ENCODE results near the gene PGC. TPM values are rescaled to one million over a fixed set of nuclear protein-coding genes. Genes with fewer than 3 reads are reported as not detected.

The PGC gene
- polyA plus RNA-seq, 1 of the 3 experiments (the other 2 are of a cell fraction) = not detected

- Histone ChIP-seq H3K36me3 (replicated peaks in 1 of 2; ENCODE audit: control insufficient read depth in 1 of 2, insufficient read depth in 2 of 2, low read length in 1 of 2) (no peaks in the 10 kb centered on the region), H3K79me2 (ENCODE audit: insufficient read depth) (peaks cover 12% of the 10 kb centered on the region; the same call in 1 of the 2 replicates), H3K27me3 (ENCODE audit: insufficient read depth) (no peaks in the 10 kb centered on the region), H3K4me1 (ENCODE audit: control insufficient read depth in 1 of 2, insufficient read depth in 2 of 2, low read depth in 1 of 2, low read length in 1 of 2) (peaks cover 29 to 53% of the 10 kb centered on the region in 2 experiments; a peak in 3 of 4 replicates), H3K4me3 (ENCODE audit: low read depth in 2 of 2, low read length in 1 of 2) (no peak overlapping the region), H3K4me2 (no peak overlapping the region), H3K9me3 (no peaks in the 10 kb centered on the region), H2AFZ (ENCODE audit: low read depth) (no peak overlapping the region), H3K9me2 (no peaks in the 10 kb centered on the region), H3F3A (replicated peaks; ENCODE audit: insufficient read depth) (peaks cover 20% of the 10 kb centered on the region), H4K20me1 (ENCODE audit: insufficient read depth) (peaks cover 11% of the 10 kb centered on the region; the same call in 1 of the 2 replicates), H3K9ac (no peak overlapping the region), H3K27ac (ENCODE audit: low read depth in 2 of 2, low read length in 1 of 2) (peak overlapping the region in 1 of 2 experiments; percentile 63; a peak in 2 of 4 replicates)
- DNase-seq = no peak
- CTCF ChIA-PET = interaction anchor here (0.5 to 3.2 kb wide), 6 partner anchors 8 to 72 kb away, joined by 3 to 16 read pairs (median 6); partner anchors contain the start of gene TOMM6
- TF ChIP-seq FOSL2 (IDR thresholded peaks at IDR 0.05; ENCODE audit: borderline replicate concordance, low read depth) (no peak), ZBTB33 (IDR thresholded peaks at IDR 0.05; ENCODE audit: borderline replicate concordance, low read depth) (no peak), RXRA (IDR thresholded peaks at IDR 0.05; ENCODE audit: borderline replicate concordance, low read depth) (no peak), FOXM1 (IDR thresholded peaks at IDR 0.05; ENCODE audit: low read depth) (no peak), GABPA (IDR thresholded peaks at IDR 0.05; ENCODE audit: low read depth) (no peak), USF2 (IDR thresholded peaks at IDR 0.05; ENCODE audit: borderline replicate concordance, low read depth, low read length) (no peak), NRF1 (IDR thresholded peaks at IDR 0.05; ENCODE audit: low read depth, low read length) (no peak), NFIC (IDR thresholded peaks at IDR 0.05; ENCODE audit: borderline replicate concordance) (no peak), RCOR1 (IDR thresholded peaks at IDR 0.05; ENCODE audit: low read length) (no peak), EZH2phosphoT487 (IDR thresholded peaks at IDR 0.05; ENCODE audit: borderline replicate concordance, low read depth) (no peak), TAF1 (IDR thresholded peaks at IDR 0.05; ENCODE audit: borderline replicate concordance, low read depth, low read length) (no peak)
- POLR2A ChIA-PET = no interaction called here
- 94% methylated on average over 5 of the region's 14 CpGs for WGBS (ENCODE audit: low lambda C conversion rate)
These were observed 32.5 kb downstream of the PGC start for GRCh38 chr6:41714556-41715273.

- ChIA-PET CTCF (interaction anchor here (0.8 to 3.3 kb wide), 6 partner anchors 7 to 73 kb away, joined by 3 to 11 read pairs (median 6); partner anchors contain the start of gene TOMM6), POLR2A (interaction anchor here (1.9 to 2.1 kb wide), 2 partner anchors 17 to 20 kb away, joined by 5 to 6 read pairs; no protein-coding TSS in a partner anchor)
- WGBS (ENCODE audit: low lambda C conversion rate) = 75% methylated on average over 13 of the region's 14 CpGs
- no peak for TF ChIP-seq SIN3A (IDR thresholded peaks at IDR 0.05; ENCODE audit: borderline replicate concordance, low read depth, low read length)
- TF ChIP-seq POLR2AphosphoS5 (IDR thresholded peaks at IDR 0.05; ENCODE audit: low read depth, low read length) = no peak
- TF ChIP-seq USF2 (IDR thresholded peaks at IDR 0.05; ENCODE audit: borderline replicate concordance, low read depth, low read length) = no peak
- TF ChIP-seq RXRA (IDR thresholded peaks at IDR 0.05; ENCODE audit: borderline replicate concordance, low read depth) = no peak
- no peak for TF ChIP-seq REST (IDR thresholded peaks at IDR 0.05; ENCODE audit: low read depth, low read length)
- peak; percentile 33; the same call in 1 of the 2 replicates for TF ChIP-seq FOSL2 (IDR thresholded peaks at IDR 0.05; ENCODE audit: borderline replicate concordance, low read depth)
- no peak for TF ChIP-seq CHD2 (IDR thresholded peaks at IDR 0.05; ENCODE audit: low read length, partially characterized antibody)
- TF ChIP-seq TAF1 (IDR thresholded peaks at IDR 0.05; ENCODE audit: borderline replicate concordance, low read depth, low read length) = no peak
- Histone ChIP-seq H3K27me3 (ENCODE audit: insufficient read depth) (no peaks in the 10 kb centered on the region), H4K20me1 (ENCODE audit: insufficient read depth) (peaks cover 11% of the 10 kb centered on the region; the same call in 1 of the 2 replicates), H3K9me2 (no peaks in the 10 kb centered on the region), H3K4me3 (ENCODE audit: low read depth in 2 of 2, low read length in 1 of 2) (no peak overlapping the region), H3K4me2 (peak overlapping the region; percentile 60), H3K4me1 (ENCODE audit: control insufficient read depth in 1 of 2, insufficient read depth in 2 of 2, low read depth in 1 of 2, low read length in 1 of 2) (peaks cover 29 to 53% of the 10 kb centered on the region in 2 experiments; a peak in 3 of 4 replicates), H3F3A (replicated peaks; ENCODE audit: insufficient read depth) (peaks cover 20% of the 10 kb centered on the region), H3K36me3 (replicated peaks in 1 of 2; ENCODE audit: control insufficient read depth in 1 of 2, insufficient read depth in 2 of 2, low read length in 1 of 2) (no peaks in the 10 kb centered on the region), H3K9ac (no peak overlapping the region), H3K79me2 (ENCODE audit: insufficient read depth) (peaks cover 12% of the 10 kb centered on the region; the same call in 1 of the 2 replicates), H3K27ac (ENCODE audit: low read depth in 2 of 2, low read length in 1 of 2) (peak overlapping the region in 1 of 2 experiments; percentile 63; a peak in 2 of 4 replicates), H2AFZ (ENCODE audit: low read depth) (no peak overlapping the region), H3K9me3 (no peaks in the 10 kb centered on the region)
- DNase-seq = no peak
These were observed 33.4 kb downstream of the PGC start for GRCh38 chr6:41713650-41714291.
